HG03064 (cell line): ENCODE data around the gene RTEL1.

Source experiments
- ATAC-seq: cut with Tn5 transposase; IDR thresholded peaks from one replicate; pipeline ENCODE4 v1.9.1; 2021; ENCODE audit warnings: low read depth; ENCODE audit not compliant: unreplicated experiment

RTEL1 gene

GRCh38 chr20:63738687-63739129 lies 80.6 kb downstream of the RTEL1 start:
- no peak for ATAC-seq

- no peak for ATAC-seq
Measured at GRCh38 chr20:63739130-63740069, 81.3 kb downstream of the RTEL1 start, which contains the start of gene SLC2A4RG. Gene SLC2A4RG, plus strand, starts transcription at chr20:63739776. Its CDS starts 137 bp downstream, at chr20:63739913.

- ATAC-seq, result no peak
Measured at GRCh38 chr20:63740070-63740626, 82.0 kb downstream of the RTEL1 start.

GRCh38 chr20:63740627-63741353 lies 82.7 kb downstream of the RTEL1 start:
- ATAC-seq, result no peak

GRCh38 chr20:63741354-63741675 lies 83.2 kb downstream of the RTEL1 start:
- no peak for ATAC-seq

- ATAC-seq, result no peak
Measured at GRCh38 chr20:63741676-63742380, 83.7 kb downstream of the RTEL1 start.

GRCh38 chr20:63742381-63743024 lies 84.4 kb downstream of the RTEL1 start:
- no peak for ATAC-seq

GRCh38 chr20:63743210-63743970 lies 85.3 kb downstream of the RTEL1 start:
- no peak for ATAC-seq

- no peak for ATAC-seq
Measured at GRCh38 chr20:63744158-63744557, 86.0 kb downstream of the RTEL1 start.

- no peak for ATAC-seq
Measured at GRCh38 chr20:63744574-63745423, 86.7 kb downstream of the RTEL1 start.

- no peak for ATAC-seq
Measured at GRCh38 chr20:63745424-63745805, 87.3 kb downstream of the RTEL1 start.
